Stimulated activated CD8-positive, alpha-beta memory T cell treated with anti-CD3 and anti-CD28 coated beads, Interleukin-7, amount 100 ng/mL, for 1 hour (primary cell): ENCODE measurements around the gene ZBP1.

Experiments used
- DNase-seq, 2 donors: peaks; one replicate each; pipeline ENCODE4 v3.0.0-alpha.2; 2020; ENCODE audit warnings: low read depth in 2 of 2

Gene ZBP1

GRCh38 chr20:57598491-57598890, 21.7 kb downstream of the ZBP1 start:
- no peak for DNase-seq

- no peak for DNase-seq
Observed at GRCh38 chr20:57598060-57598459, 22.2 kb downstream of the ZBP1 start.

- DNase-seq: peak; percentile 42 to 51
Observed at GRCh38 chr20:57596998-57597939, 23.0 kb downstream of the ZBP1 start.

- no peak for DNase-seq
Observed at GRCh38 chr20:57596358-57596757, 23.9 kb downstream of the ZBP1 start.

GRCh38 chr20:57595041-57596030, 24.9 kb downstream of the ZBP1 start:
- DNase-seq: no peak

GRCh38 chr20:57594092-57594951, 25.9 kb downstream of the ZBP1 start:
- peak in 1 of 2 donors; percentile 38 for DNase-seq

GRCh38 chr20:57593134-57593886, 26.9 kb downstream of the ZBP1 start:
- DNase-seq: no peak

- no peak for DNase-seq
Observed at GRCh38 chr20:57592263-57593092, 27.7 kb downstream of the ZBP1 start.

- no peak for DNase-seq
Observed at GRCh38 chr20:57591289-57592229, 28.7 kb downstream of the ZBP1 start.

- DNase-seq: no peak
Observed at GRCh38 chr20:57590485-57591288, 29.5 kb downstream of the ZBP1 start.

- no peak for DNase-seq
Observed at GRCh38 chr20:57589728-57590484, 30.3 kb downstream of the ZBP1 start.

GRCh38 chr20:57589123-57589727, 31.0 kb downstream of the ZBP1 start:
- DNase-seq: no peak

- DNase-seq: no peak
Observed at GRCh38 chr20:57588596-57588995, 31.6 kb downstream of the ZBP1 start.

GRCh38 chr20:57587989-57588377, 32.2 kb downstream of the ZBP1 start:
- DNase-seq: no peak

GRCh38 chr20:57587278-57587988, 32.8 kb downstream of the ZBP1 start:
- DNase-seq: no peak

- DNase-seq: no peak
Observed at GRCh38 chr20:57586943-57587277, 33.3 kb downstream of the ZBP1 start.
